ENCODE data around the gene ALDH1B1.

DNA sequence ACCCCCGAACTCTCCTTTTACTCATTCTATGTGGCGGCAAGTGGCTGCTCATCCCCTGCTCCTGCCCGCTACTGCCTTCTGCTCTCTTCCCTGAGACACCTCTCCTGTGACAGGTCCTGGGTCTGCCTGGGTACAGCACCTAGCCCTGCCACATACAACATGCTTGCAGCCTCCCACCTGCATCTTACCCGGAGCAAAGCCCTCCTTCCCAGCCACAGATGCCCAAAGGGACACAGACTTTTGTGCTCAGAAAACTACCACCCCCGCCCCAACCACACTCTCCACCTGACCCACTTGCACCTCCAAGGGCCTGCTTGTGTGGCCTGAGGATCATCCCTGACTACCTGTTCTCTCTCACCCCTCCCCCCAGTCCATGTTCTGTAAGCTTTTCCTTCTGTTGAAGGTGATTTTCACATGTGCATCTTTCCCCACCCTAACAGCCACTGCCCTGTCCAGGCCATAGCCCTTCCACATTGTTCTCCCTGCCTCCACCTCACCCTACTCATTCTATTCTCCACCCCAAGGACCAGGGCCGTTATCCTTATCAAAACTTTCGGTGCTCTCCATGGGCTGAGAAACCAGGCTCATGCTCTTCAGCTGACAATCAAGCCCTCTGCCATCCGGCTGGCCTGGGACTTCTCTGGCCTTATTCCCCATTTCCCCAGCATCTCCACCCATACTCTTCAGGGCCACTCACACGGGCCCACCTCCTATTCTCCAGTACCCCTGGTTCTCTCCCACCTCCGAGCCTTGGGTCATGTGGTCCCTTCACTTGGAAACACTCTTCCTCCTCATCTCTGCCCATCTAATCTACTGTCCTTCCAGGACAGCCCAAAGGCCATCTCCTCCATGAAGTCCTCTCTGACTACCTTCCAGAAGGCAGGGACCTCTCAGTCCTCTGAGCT lies 46.4 kb upstream of the ALDH1B1 start:
- TF ChIP-seq POLR2AphosphoS5 (IDR thresholded peaks at IDR 0.05) (no peak), POLR2A (IDR thresholded peaks at IDR 0.05) (no peak), EP300 (IDR thresholded peaks at IDR 0.05; ENCODE audit: low read depth) (no peak)
- TF ChIP-seq, protein P1, sequence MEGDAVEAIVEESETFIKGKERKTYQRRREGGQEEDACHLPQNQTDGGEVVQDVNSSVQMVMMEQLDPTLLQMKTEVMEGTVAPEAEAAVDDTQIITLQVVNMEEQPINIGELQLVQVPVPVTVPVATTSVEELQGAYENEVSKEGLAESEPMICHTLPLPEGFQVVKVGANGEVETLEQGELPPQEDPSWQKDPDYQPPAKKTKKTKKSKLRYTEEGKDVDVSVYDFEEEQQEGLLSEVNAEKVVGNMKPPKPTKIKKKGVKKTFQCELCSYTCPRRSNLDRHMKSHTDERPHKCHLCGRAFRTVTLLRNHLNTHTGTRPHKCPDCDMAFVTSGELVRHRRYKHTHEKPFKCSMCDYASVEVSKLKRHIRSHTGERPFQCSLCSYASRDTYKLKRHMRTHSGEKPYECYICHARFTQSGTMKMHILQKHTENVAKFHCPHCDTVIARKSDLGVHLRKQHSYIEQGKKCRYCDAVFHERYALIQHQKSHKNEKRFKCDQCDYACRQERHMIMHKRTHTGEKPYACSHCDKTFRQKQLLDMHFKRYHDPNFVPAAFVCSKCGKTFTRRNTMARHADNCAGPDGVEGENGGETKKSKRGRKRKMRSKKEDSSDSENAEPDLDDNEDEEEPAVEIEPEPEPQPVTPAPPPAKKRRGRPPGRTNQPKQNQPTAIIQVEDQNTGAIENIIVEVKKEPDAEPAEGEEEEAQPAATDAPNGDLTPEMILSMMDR (IDR thresholded peaks at IDR 0.05), result no peak
